ENCODE results near the gene CACNA1I.

CACNA1I gene

GRCh38 chr22:39568278-39568981, 2.1 kb upstream of the CACNA1I start:
- no peak for ATAC-seq

- no peak for ATAC-seq
Measured at GRCh38 chr22:39569066-39569465, 1.5 kb upstream of the CACNA1I start.

- ATAC-seq, result no peak
Measured at GRCh38 chr22:39570226-39570625, 327 bp upstream of the CACNA1I start.

DNA sequence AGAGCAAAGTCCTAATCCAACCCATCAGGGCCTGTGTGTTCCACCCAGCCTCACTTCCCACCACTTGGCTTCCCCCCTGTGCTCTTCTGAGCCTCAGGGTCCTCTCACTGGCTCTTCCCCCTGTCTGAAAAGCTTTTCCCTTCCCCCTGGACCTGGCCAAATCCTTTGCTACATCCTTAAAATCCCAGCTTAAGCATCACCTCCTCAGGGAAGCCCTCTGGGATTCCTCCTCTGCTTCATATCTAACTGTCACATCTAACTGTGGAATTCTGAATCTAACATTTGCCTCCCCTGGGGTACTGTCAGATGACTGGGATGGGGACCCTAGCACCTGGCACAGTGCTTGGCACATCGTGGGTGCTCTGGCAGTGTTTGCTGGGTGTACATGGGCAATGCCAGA, 985 bp downstream of the CACNA1I start:
- no peak for ATAC-seq

GRCh38 chr22:39574779-39575551, 4.4 kb downstream of the CACNA1I start:
- no peak for ATAC-seq

GRCh38 chr22:39575552-39575825, 4.9 kb downstream of the CACNA1I start:
- no peak for ATAC-seq

DNA sequence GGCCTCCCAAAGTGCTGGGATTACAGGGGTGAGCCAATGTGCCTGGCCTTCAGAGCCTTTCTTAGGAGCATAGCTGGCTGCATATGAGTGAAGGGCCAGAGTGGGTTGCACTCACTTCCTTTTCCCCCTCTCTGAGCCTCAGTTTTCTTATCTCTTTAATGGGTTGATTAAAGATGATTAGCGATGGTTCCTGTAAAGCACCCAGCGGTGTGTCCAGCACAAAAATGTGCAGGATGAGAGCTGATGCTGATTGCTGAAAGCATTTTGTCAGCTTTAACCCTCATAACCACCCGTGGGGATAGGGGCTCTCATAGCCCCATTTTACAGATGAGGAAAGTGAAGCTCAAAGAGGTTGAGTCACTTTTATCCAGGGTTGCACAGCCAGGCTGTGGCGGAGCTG, 5.5 kb downstream of the CACNA1I start:
- ATAC-seq, result no peak

- no peak for ATAC-seq
Measured at GRCh38 chr22:39577366-39577765, 6.8 kb downstream of the CACNA1I start.

- no peak for ATAC-seq
Measured at GRCh38 chr22:39577900-39578299, 7.3 kb downstream of the CACNA1I start.

DNA sequence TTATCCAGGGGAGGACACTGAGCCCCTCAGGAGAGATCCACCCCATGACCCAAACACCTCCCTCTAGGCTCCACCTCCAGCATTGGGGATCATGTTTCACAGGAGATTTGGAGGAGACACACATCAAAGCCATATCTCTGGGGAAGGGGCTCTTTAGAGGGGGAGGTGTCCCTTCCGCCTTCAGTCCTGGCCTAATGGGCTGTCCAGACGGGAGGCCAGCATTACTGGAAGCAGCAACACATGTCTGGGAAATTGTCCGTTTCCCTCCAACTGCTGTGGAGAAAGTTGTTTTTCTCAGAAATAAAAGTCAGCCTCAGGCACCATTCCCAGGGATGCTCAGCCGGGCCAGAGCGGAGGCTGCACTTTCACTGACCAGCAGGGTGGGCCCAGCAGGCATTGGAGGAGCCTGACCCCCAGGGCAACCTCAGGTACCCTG, 9.5 kb downstream of the CACNA1I start:
- no peak for ATAC-seq

GRCh38 chr22:39580795-39581194, 10.2 kb downstream of the CACNA1I start:
- ATAC-seq, result no peak

- ATAC-seq, result no peak
Measured at GRCh38 chr22:39581303-39581702, 10.8 kb downstream of the CACNA1I start.

DNA sequence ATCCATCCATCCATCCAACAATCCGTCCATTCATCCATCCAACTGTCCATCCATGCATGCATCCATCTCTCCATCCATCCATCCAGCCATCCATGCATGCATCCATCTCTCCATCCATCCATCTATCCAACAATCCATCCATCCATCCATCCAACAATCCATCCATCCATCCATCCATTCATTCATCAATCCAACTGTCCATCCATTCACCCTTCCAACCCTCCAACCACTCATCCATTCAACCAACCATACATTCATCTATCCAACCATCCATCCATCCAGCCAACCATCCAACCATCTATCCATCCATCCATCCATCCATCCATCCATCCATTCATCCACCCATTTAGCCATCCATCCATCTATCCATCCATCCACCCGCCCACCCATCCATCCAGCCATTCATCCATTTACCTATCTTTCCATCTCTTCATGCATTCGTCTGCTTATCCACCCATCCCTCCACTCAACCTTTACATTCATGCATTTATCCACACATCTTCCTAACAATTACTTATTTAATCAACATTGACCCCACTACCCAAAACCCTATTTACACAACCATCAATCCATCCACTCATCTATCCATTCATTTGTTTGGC, 12.6 kb downstream of the CACNA1I start:
- no peak for ATAC-seq

GRCh38 chr22:39589875-39590274, 19.3 kb downstream of the CACNA1I start:
- ATAC-seq, result no peak

- ATAC-seq, result no peak
Measured at GRCh38 chr22:39592081-39593065, 21.8 kb downstream of the CACNA1I start.

DNA sequence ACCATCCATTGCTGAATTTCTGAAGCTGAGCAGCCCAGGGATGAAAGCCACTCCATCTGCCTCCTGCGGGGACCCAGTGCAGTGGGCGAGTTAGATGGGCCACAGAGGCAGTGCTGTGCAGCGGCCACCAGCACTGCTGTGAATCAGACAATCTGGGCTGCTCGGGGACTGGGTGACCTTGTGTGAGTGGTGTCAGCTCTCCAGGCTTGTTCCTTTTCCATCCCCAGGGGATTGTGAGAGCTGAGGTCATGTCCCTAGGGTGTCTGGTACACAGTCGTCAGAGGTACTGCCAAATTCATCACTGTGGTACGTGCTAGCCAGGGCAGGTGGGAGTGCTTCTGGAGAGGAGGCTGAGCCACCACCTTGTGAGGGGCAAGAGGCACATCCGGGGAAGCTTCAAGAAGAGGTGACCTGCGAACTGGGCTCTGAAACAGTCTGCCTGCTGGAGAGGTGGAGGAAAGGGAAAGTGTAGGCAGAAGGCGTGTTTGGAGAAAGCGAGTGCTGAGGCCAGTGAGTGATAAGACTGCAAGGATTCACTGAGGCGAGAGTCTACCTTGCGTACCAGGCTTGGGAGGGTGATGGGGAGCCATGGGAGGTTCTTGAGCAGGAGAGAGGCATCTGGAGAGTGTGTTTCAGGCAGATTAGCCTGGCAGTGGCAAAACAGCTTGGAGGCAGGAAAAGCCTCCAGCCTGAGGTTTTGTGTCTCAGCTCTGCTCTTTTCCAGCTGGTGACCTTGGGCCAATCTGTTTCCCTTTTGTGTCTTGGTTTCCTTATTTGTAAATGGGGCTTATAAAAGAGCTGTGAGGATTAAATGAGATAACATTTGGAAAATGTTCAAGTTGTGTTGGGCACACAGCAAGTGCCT, 22.7 kb downstream of the CACNA1I start:
- ATAC-seq, result no peak

GRCh38 chr22:39593931-39594285, 23.4 kb downstream of the CACNA1I start:
- no peak for ATAC-seq

DNA sequence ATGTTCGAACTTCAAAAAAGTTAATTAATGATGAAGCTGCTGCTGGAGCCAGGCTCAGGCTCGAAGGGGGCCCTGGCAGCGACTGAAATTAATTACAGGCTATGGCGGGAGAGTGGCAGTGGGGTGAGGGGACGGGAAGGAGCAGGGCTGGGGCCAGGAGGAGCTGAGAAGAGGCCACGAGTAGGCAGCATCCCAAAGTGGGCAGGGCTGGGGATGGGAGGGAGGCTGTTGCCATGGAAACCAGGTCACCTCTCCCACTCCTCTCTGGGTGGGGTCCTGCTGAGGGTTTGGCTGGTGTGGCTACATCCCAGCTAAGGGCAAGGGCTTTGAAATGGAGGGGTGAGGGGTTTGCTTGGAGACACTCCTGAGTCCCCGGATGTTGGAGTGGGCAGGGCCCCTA, 23.9 kb downstream of the CACNA1I start:
- ATAC-seq, result no peak

- ATAC-seq, result no peak
Measured at GRCh38 chr22:39595622-39596172, 25.1 kb downstream of the CACNA1I start.

DNA sequence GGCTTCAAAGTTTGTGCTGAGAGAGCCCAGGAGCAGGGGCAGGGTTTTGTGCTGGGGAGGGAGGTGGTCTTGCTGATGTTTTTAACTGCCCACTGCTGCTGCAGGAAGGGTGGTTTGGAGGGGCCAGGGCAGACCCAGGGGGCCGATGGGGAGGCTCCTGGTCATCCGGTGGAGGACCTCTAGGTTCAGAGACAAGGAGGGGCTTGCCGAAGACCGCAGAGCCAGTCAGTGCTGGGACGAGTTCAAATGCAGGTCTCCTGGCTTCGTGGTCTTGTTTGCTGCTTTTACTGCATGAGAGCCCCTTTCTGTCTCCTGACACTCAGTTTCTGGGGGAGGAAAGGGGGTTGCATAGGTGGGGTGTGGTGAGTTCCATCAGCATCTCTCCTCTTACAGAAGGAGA, 26.0 kb downstream of the CACNA1I start:
- no peak for ATAC-seq

DNA sequence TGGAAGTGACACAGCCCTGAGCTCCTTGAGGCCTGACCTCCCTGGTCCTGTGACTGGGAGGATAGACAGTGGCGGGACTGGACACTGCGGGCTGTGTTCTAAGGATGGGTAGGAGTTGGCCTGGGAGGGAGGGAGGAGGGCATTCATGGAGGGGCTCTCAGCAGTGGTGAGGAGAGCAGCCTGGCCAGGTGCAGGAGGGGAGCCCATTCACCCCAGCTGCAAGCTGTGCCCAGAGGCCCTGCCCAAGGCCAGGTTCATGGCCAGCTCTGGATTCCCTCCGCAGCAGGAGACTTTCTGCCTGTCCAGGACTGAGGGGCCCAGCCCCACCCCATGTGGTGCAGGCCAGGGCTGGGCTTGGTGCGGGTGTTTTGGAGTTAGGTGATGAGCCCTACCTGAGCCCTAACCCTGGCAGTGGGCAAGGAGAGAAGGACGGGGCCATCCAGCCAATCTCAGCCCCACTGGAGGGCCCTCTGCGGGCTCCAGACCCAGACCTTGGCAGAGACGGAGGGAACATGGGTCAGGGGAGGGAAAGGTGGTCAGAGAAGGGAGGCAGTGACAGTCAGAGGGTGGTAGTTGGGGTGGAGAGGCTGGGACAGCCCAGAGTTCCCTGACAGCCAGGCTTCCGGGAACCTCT, 26.8 kb downstream of the CACNA1I start:
- ATAC-seq, result no peak
